Cardiac muscle cell (in vitro differentiated cells and primary cell): ENCODE measurements around the gene SMAGP. TPM values are rescaled to one million over a fixed set of nuclear protein-coding genes. Genes with fewer than 3 reads are reported as not detected.
"Not testable (repeated sequence)": the region's sequence is repeated elsewhere in the genome, so short reads cannot be mapped to it uniquely, and the experiment has no call there.

Experiments
- DNase-seq, 2 donors: peaks; one replicate each; pipeline versions ENCODE4 v3.0.0 to v3.0.0-alpha.2; 2010 to 2017; ENCODE audit warnings: low read depth in 1 of 2, low spot score in 1 of 2
- H3K27ac ChIP-seq: fragments of 200-600 bp; sonication (generic); 2 replicates; pipeline ENCODE4 v1.5.1; 2016
- H3K27me3 ChIP-seq: fragments of 200-600 bp; sonication (generic); 2 replicates; pipeline ENCODE4 v1.6.0; 2016; ENCODE audit warnings: control low read depth
- H3K36me3 ChIP-seq: fragments of 200-600 bp; sonication (generic); 2 replicates; pipeline ENCODE4 v1.5.1; 2016; ENCODE audit warnings: control low read depth
- H3K4me1 ChIP-seq: fragments of 200-600 bp; sonication (generic); 2 replicates; pipeline ENCODE4 v1.8.1; 2017; ENCODE audit warnings: low read depth, mild to moderate bottlenecking, mixed run types
- H3K4me3 ChIP-seq: fragments of 200-600 bp; sonication (generic); 2 replicates; pipeline ENCODE4 v1.5.1; 2016; ENCODE audit warnings: mild to moderate bottlenecking
- H3K9me3 ChIP-seq: fragments of 200-600 bp; sonication (generic); 2 replicates; pipeline ENCODE4 v1.5.1; 2017; ENCODE audit warnings: low read depth, mild to moderate bottlenecking, control low read depth
- CTCF ChIP-seq: IDR thresholded peaks from 2 replicates; pipeline ENCODE4 v1.5.1; 2012; ENCODE audit warnings: low read depth, mild to moderate bottlenecking, low read length
- polyA plus RNA-seq: library from polyadenylated mRNA; unstranded; fragments of >200 nt; fragmentation: Nextera tagmentation; extraction: Ambion mirVana; gene quantifications from 2 replicates; pipeline ENCODE4 v1.2.1, GENCODE V29; 2016
- total RNA-seq: library from RNA; depleted of rRNA; stranded (reverse); fragments of >200 nt; gene quantifications from 2 replicates; pipeline ENCODE4 v1.2.3, GENCODE V29; 2016

SMAGP gene
- total and polyA plus RNA-seq, 2 experiments from 2014 or later: 3.0 to 4.7 TPM

DNA sequence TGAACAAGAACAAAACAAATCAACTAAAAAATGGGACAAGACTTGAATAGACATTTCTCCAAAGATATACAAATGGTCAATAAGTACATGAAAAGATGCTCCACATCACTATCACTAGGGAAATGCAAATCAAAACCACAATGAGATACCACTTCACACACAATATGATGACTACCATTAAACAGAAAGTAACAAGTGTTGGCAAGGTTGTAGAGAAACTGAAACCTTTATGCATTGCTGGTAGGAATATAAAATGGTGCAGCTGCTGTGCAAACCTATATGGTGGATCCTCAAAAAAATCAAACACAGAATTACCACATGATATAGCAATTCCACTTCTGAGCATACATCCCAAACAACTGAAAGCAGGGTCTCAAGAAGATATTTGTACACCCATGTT, 5.2 kb downstream of the SMAGP start:
- Histone ChIP-seq H3K27ac (no peak overlapping the region), H3K9me3 (no peaks in the 10 kb centered on the region), H3K36me3 (no peaks in the 10 kb centered on the region), H3K4me3 (no peak overlapping the region), H3K27me3 (no peaks in the 10 kb centered on the region), H3K4me1 (no peaks in the 10 kb centered on the region)
- no peak for DNase-seq
- no peak for TF ChIP-seq CTCF

DNA sequence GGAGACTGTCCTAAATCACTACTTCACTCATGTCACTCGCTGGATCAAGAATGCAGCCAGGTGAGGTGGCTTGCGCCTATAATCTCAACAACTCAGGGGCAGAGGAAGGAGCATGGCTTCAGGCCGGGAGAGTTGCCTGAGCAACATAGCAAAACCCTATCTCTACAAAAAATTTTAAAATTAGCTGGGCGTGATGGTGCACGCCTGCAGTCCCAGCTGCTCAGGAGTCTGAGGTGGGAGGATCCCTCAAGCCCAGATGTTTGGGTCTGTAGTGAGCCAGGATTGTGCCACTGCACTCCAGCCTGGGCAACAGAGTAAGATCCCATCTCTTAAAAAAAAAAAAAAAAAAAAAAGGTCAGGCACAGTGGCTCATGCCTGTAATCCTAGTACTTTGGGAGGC, 5.9 kb downstream of the SMAGP start:
- Histone ChIP-seq H3K36me3 (no peaks in the 10 kb centered on the region), H3K27ac (no peak overlapping the region), H3K4me1 (no peaks in the 10 kb centered on the region), H3K4me3 (no peak overlapping the region), H3K9me3 (no peaks in the 10 kb centered on the region), H3K27me3 (no peaks in the 10 kb centered on the region)
- no peak for TF ChIP-seq CTCF
- DNase-seq: no peak

DNA sequence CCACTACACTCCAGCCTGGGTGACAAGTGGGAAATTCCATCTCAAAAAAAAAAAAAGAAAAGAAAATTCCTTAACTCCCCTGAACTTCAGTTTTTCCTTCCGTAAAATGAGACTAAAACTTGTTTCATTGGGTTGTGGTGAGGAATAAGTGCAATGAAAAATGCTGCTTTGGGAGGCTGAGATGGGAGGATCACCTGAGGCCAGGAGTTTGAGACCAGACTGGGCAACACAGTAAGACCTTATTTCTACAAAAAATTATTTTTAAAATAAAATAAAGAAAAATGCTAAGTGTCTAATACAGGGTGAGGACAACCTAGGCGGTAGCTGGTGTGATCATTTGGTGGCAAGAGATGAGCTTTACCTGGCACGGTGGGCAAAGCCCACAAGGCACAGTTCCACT, 6.9 kb downstream of the SMAGP start:
- Histone ChIP-seq H3K27me3 (no peaks in the 10 kb centered on the region), H3K36me3 (no peaks in the 10 kb centered on the region), H3K9me3 (no peaks in the 10 kb centered on the region), H3K4me3 (no peak overlapping the region), H3K27ac (no peak overlapping the region), H3K4me1 (no peaks in the 10 kb centered on the region)
- DNase-seq: no peak
- no peak for TF ChIP-seq CTCF

GRCh38 chr12:51262758-51263177, 7.4 kb downstream of the SMAGP start:
- H3K4me3 ChIP-seq: no peak overlapping the region
- no peaks in the 10 kb centered on the region for H3K27me3 ChIP-seq
- no peaks in the 10 kb centered on the region for H3K36me3 ChIP-seq
- peak; percentile 32 for TF ChIP-seq CTCF
- H3K4me1 ChIP-seq: no peaks in the 10 kb centered on the region
- no peaks in the 10 kb centered on the region for H3K9me3 ChIP-seq
- H3K27ac ChIP-seq: no peak overlapping the region
- DNase-seq: peak; percentile 20 to 58

- not testable (repeated sequence) for DNase-seq, H3K4me3 ChIP-seq, H3K27me3 ChIP-seq, H3K36me3 ChIP-seq, H3K4me1 ChIP-seq, H3K27ac ChIP-seq, H3K9me3 ChIP-seq
These were observed 10.6 kb downstream of the SMAGP start for GRCh38 chr12:51259600-51259999.

DNA sequence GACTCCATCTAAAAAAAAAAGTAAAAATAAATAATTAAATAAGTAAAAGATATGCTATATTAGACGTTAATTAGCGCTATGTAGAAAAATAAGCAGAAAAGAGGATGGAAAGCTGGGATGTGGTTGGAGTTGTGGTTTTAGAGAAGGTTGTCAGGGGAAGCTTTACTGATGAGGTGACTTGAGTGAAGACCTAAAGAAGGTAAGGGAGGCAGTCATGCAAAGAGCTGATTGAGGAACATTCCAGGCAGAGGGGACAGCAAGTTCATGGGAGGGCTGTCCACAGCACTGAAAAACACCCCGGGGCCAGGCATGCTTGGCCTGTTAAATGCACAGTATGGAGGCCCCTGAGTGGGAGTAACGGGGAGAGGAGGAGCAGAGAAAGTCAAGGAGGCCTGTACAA, 15.7 kb downstream of the SMAGP start:
- no peaks in the 10 kb centered on the region for H3K9me3 ChIP-seq
- no peaks in the 10 kb centered on the region for H3K36me3 ChIP-seq
- H3K27me3 ChIP-seq: no peaks in the 10 kb centered on the region
- no peak for DNase-seq
- TF ChIP-seq CTCF: no peak
- no peaks in the 10 kb centered on the region for H3K4me1 ChIP-seq
- H3K4me3 ChIP-seq: no peak overlapping the region
- H3K27ac ChIP-seq: no peak overlapping the region
